Activated naive CD4-positive, alpha-beta T cell treated with Interleukin-2 at 50 U/mL for 16 hours (primary cell): Measurements from ENCODE around the gene FAM20C.
"Not testable (repeated sequence)": the region's sequence is repeated elsewhere in the genome, so short reads cannot be mapped to it uniquely, and the experiment has no call there.

Source experiments
- DNase-seq: peaks from one replicate; pipeline ENCODE4 v3.0.0-alpha.2; 2020

Gene FAM20C

DNA sequence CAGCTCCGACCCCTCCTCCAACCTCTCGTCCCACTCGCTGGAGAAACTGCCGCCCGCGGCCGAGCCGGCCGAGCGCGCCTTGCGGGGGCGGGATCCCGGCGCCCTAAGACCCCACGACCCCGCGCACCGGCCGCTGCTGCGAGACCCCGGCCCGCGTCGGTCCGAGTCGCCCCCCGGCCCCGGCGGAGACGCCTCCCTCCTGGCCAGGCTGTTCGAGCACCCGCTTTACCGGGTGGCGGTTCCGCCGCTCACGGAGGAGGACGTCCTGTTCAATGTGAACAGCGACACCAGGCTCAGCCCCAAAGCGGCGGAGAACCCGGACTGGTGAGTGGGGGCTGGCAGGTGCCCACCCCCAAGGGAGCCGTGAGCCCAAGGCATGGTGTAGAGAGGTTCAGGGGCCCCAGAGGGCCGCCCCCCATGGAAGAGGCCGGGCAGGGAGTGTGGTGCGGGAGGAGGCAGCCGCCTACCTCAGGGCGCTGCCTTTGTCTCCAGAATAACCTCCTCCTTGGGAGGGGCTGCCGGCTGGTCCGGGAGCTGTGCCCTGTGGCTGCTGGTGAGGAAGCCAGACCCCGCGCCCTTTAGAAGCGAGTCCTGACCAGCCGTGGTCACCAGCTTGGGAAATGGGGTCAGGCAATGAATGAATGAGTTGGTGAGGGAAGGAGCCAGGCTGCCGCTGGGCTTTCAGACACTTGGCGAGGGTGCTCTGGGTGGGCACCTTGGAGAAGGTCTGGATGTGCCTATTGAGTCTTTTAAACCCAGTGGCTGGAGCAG is 1.3 kb downstream of the FAM20C start:
- DNase-seq, result no peak

DNA sequence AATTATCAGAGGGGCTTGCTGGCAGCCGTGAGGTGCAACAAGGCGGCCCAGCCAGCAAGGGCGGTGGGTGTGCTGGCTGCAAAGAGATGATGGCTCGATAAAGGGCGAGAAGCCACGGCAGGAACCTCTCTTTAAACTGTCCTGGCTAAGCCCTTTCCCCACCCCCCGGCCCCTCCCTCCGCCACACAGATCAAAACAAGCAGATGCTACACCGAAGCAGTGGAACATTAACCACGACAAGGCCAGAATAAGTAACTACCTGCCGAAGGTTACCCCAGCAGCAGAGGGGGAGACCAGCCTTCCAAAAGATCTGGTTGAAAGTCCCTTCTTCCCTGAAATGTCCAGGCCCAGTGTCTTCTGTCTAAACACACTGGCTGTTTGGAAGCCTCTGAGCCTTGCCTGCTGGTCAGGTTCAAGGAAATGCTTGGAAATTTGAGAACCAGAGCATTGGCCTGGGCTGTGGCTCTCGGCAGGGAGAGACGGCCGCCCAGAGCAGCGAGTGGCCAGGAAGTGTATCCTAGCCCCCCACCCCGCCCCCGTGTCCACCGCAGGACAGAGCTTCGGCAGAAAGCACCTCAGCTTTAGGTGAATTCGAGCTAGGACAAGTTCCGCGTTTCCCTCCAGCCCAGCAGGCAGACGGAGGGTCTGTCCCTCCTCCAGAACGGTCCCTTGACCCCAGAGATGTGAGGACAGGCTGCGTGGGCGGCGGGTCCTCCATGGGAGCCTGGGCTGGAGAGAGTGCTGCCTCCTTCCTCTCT is 2.1 kb downstream of the FAM20C start:
- DNase-seq, result no peak

DNA sequence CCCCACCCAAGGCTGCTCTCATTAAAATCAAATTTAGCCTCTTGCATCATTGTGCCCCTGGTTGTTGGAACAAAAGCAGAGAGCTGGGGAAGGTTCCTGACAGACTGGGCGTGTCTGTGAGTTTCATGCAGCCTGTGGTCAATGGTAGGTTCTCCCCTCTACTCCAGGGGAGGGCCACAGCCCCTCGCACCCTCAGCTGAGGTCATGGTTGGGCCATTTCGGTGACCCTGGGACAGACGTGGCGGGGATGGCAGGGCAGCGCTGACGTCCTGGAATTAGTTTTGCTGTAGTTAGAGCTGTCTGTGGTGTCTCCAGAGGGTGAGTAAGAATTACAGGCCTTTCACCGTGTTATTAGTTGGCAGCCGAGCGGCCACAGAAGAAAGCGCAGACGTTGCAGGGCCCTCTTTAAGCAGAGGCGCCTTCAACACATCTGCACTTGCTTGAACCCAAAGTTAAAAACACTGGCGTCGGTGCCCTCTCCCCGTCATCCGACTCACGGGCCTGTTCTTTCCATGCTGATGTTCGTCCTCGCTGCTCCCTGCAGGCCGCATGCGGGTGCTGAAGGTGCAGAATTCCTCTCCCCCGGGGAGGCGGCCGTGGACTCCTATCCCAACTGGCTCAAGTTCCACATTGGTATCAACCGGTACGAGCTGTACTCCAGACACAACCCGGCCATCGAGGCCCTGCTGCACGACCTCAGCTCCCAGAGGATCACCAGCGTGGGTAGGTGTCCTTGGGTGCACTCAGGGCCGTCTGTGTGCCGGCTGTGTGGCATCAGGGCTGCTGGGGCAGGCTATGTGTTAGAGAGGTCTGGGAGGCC is 2.8 kb downstream of the FAM20C start:
- DNase-seq, result no peak

DNA sequence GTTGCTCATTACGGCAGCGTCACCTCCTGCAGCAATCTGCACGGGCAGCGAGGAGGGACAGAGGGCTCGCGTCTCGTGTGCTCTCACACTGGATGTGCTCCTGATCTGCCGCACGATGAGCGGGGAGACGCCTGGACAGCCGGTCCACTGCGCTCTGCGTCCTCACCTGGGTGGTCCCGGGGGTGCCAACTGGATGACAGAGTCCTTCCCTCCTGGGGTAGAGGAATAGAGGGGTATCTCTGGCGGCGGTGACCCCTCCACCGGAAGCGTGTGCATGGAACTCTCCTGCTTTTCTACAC is 3.4 kb downstream of the FAM20C start:
- DNase-seq, result no peak

DNA sequence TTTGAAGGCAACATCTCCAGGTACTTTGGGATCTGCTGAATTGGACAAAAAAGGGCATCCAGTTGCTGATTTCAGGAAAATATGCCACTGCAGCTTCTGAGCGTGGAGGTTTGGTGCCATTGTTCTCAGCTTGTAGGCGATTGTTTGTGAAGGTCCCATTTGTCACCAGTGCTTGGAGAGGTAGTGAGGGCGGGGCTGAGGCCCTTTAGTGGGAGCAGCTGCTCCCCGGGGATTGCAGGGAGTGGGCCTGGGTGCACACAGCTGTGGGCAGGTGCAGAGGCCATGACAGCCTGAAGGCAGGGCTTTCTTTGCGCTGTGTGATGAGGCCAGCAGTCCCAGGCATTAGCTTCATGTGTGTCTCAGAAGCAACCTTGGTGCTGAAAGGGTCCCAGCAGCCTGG is 3.9 kb downstream of the FAM20C start:
- DNase-seq, result no peak

DNA sequence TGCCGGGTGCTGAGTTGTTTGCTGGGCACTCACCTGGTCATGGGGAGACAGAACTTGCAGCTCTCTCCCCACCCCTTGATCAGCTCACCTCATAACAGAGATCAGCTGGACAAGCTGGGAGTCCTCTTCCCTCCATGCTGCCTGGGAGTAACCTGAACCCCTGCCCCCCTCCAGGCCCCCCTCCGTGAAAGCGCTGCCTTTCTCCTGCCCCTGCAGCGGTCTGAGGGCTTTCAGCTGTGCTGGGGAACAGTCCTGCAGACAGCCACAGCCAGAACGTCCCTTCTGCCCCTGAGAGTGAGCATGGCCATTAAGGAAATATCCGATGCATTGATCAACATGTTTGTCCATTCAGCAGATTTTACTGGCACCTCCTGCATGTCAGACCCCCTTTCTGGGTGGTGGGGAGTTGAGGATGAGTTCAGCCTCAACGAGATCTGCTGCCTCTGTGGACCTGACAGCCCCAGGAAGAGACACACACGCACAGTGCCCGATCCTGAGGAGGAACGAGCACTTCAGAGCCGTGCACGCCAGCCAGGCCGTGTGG is 4.5 kb downstream of the FAM20C start:
- no peak for DNase-seq

DNA sequence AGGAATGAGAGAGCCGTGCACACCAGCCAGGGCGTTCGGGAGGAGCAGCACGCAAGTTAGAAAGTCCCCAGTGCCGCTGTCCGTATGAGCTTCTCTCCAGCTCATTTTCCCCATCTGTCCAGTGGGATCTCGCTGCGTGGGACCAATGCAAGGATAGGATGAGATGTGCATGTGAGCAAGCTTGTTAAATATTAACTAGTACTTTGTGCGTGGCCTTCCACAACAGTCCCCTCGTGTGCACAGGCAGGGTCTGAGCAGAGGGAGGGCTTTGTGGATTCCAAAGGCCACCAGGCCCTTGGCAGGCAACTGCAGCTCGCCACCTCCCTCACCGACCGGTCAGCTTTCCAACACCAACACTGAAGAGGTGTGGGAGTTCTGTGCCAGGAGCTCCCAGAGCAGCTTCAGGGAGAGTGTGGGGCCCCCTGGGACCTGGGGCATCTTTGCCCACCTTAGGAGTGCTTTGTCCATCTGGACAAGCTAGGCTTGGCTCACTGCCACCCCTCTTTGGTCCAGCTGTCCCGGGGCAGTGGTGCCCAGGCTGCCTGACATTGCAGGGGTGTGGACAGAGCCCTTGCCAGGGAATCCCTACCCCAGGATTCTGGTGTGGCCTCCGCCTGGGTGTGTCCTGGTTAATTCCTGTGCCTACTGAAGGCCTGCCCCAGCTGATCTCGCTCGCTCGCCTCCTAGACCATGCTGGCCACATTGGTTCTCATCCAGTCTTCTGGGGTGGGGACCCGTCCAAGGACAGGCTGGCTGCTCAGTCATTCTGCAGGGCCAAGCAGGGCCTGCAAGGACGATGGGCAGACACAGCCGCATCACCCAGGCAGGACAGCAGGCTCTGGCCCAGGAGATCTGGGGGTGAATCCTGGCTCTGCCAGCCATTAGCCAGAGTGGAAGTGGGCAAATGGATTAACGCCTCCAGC is 5.3 kb downstream of the FAM20C start:
- no peak for DNase-seq

DNA sequence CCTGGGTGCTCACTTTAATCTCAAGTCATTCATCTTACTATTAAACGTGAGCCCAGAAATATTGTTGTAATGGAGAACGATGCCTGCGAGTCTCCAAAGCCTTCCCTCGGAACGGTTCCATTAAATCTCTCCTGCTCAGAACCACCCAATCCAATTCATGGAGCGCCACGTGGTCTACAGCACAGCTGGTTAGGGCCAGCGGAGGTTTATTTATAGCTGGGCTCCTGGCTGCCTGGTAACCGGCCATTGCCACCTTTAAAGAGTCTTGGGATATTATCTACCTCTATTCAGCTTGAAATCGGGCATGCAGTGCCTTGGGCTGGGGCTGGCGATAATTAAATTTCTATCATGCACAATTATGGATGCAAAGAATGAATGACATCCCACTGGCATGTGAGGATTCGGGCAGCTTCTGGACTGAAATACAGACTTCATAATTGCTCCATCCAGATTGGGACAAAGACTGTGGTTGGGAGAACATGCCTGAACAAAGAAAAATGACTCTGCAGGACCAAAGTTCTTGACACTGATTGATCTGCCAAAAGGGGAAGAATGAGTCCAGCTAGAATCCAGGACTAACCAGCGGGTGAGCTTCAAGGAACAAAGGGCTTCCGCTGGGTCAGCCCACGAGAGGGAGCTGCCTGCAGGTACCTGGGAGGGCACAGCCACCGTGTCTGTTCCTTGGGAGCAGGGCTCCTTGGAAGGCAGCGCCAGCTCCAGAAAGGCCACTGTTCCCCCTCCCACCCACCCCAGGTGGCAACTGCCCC is 7.3 kb downstream of the FAM20C start:
- DNase-seq, result no peak

DNA sequence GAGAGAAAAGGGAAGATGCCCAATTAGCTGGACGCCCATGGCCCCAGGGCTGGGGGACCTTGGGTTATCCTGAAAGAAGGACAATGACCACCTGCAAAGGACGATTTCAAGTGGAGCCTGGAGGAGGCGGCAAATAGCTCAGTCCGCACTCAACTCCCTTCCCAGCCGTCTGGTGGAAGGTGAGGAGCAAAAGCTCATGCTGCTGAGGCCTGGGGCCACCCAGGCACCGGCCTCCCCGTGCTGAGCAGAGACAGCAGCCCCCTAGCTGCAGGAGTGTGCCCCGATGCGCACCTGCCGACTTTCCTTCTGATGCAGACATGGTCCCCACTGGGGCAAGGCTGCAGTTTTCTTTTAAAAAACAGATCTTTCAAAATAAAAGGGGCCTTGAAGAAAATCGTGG is 7.9 kb downstream of the FAM20C start:
- DNase-seq, result no peak

DNA sequence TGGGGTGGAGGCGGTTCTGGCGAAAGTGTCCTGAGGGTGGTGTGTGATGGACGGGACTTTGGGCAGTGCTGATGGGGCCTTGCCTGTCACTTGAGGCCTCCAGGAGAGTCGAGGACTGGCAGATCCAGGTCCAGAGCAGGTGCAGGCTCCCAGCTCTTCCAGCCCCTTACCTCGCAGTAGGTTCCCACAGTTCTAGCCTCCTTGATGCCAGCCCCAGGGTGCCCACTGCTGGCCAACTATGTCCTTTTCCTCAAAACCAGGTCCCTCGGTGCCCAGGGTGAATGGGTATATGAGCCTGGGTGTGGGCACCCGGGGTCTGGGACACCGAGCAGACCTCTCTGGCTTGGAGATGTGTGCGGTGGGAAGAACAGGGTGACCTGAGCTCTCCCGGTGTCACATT is 8.3 kb downstream of the FAM20C start:
- no peak for DNase-seq

DNA sequence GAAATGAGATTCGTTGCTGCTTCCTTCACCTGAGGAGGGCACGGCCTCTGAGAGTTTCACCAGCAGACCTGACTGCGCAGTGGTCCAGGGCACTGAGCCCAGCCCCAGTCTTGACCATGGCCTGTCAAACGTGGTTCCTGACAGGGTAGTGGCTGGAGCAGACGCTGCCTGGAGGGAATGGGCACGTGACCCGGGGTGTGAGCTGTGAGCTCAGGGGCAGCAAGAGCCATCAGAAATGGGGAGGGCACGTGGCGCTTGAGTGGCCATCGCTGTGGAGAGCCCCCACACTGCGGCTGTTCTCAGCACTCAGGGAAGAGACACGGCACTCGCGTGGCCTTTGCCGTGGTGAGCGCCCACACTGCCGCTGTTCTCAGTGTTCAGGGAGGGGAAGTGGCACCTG is 12.0 kb downstream of the FAM20C start:
- no peak for DNase-seq

DNA sequence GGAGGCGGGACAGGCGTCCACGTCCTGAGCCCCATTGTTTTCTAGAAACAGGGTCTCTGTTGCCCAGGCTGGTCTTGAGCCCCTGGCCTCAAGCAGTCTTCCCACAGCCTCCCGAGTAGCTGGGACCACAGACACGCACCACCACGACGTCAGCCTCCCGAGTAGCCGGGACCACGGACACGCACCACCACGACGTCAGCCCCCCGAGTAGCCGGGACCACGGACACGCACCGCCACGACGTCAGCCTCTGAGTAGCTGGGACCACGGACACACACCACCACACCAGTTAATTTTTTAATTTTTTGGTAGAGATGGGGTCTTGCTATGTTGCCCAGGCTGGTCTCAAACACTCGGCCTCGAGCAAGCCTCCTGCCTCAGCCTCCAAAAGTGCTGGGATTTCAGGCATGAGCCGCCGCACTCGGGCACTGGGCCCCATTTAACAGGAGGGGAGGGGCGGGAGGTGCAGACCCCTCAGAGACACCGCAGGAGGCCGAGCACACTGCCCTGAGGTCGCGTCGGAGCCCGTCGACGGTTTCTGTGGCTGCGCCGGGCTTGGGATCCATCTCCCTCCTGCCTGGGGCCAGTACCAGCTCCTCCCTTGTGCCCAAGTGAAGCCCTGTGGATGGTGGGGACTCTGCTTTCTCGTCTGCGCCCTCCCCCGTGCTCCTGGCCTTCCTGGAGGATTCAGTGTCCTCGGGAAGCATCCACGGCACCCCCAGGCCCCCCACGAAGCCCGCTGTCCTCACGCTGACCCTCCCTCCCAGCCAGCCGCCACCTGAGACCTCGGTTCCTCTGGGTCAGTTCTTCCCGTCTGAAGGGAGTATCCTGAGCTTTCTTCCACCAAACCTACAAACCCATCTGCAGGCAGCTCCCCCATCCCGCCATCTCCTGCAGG is 13.0 kb downstream of the FAM20C start:
- no peak for DNase-seq

DNA sequence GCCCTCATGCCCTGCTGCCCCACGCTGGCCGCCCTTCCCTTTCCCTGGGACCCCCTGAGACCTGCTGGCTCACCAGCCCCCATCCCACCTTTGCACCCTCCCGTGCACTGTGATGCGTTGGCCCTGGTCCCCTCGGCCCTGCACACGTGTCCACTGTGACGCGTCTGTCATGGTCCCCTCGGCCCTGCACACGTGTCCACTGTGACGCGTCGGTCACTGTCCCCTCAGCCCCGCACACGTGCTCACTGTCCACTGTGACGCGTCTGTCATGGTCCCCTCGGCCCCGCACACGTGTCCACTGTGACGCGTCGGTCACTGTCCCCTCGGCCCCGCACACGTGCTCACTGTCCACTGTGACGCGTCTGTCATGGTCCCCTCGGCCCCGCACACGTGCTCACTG is 14.0 kb downstream of the FAM20C start:
- not testable (repeated sequence) for DNase-seq

DNA sequence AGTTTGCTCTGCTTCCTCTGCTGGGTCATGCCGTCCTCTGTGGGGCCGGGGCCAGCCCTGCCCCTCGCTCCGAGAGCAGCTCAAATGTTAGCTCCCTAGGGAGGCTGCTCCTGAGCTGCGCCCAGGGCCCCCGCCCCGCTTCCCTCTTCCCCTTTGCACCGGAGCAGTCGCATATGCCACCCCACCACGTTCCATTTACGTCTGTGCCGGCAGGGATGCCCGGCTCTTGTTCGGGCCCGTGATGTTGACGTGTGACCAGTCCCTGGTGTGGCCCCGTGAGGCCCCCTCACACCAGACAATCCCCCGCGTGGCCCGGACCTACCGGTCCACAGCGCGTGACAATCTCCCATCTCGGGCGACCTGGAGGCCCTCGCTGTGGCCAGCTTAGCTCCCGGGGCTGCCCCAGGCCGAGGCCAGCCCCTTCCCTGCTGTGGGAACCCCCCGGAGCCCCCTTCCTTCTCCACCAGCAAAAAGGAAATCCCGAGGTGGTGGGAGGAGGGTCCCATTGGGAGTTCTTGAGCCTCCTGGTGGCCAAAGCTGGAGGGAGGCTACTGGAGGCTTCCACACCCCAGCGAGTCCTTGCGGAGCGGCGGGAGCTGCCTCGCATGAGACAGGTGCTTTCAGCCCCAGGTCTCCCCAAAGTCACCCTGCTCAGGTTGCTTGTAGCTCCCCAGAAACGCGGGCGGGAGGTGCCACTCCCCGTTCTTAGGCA is 15.2 kb downstream of the FAM20C start:
- no peak for DNase-seq

DNA sequence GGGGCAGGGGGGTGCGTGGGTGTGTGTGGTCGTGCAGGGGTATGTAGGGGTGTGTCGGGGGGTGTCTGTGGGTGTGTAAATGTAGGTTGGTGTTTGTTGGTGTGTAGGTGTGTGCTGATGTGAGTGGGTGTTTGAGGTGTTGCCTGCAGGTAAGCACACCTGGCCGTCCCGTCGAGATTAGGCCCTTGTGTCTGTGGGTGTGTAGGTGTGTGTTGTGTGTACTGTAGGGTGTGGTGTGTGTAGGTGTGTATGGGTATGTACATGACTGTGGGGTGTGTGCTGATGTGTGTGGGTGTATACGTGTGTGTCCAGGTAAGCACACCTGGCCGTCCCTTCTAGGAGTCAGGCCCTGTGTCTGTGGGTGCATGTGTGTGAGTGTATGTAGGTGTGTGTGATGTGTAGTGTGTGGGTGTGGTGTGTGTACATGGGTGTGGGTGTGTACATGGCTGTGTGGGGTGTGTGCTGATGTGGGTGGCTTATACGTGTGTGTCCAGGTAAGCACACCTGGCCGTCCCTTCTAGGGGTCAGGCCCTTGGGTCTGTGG is 15.8 kb downstream of the FAM20C start:
- no peak for DNase-seq

DNA sequence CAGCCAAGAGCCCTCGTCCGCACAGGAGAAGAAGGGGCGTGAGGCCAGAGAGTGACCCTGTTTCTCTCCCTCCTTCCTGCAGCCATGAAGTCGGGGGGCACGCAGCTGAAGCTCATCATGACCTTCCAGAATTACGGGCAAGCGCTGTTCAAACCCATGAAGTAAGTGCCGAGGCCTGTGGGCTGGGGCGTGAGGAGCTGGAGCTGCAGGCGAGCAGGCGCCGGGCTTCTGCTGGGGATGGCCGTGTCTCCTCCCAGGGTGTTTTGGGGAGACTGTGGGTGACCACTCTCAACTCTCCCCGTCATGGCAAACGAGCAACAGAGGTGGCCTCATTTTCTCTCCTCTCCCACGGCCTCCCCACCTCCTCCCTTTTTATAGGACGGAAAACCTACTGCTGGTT is 16.4 kb downstream of the FAM20C start:
- DNase-seq, result no peak

DNA sequence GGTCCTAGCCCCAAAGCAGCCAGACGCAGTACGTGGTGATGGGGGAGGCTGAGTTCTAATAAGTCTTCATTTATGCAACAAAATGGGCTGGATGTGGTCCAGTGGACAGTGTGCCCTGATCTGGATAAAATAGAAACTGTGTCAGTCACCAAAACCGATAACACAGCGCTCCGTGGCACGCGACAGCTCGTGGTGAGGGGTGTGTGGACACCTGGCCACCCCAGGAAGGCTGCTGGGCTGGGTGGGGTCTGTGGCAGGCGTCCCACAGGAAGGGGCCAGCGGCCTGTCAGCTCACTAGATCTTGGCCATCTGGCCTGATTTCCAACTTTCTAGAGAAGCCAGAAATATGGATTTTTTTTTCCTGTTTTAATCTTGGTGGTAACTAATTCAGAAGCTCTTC is 17.0 kb downstream of the FAM20C start:
- DNase-seq, result no peak

DNA sequence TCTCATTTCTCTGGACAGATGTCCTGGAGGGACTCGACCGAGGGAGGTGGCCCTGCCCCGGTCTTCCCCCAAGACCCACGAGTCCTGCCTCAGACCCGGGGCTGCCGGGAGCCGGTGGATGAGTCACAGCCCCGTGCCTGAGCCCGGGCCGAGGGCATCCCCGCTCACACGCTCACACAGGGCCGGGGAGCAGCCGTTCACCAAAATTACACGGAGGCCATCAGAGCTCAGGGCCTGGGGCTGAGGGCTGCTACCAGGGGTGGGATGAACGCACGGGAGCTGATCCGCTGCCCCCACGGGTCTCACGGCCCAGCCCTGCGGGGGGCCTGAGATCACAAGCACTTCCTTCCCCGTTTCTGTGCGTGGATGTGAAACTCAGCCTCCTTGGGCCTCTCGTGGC is 17.5 kb downstream of the FAM20C start:
- DNase-seq, result no peak

DNA sequence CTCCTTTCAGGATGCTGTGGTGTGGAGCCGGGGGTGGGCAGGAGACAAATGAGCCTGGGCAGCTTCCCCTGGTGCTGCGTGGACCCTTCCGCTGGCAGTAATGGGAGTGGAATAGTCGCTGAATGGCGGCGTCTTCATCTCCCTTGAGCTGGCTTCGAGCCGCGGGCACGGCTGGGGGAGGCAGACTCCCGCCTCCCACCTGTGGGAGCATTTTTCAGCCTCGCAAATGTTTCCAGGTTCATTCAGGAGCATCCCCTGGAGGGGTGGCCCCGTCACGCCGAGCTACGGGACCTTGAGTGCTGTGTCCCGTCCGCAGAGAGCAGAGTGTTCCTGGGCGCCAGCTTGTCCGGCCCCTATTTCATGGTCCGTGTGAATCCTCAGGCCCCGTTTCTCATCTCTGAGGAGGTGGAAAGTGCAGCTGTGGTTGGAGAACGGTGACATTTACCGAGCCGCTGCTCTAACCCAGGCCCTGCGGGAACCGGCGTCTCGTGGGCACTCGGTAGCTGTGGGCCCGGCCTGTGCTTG is 18.1 kb downstream of the FAM20C start:
- DNase-seq, result no peak
